ENCODE data around the gene TMEM94.

DNA sequence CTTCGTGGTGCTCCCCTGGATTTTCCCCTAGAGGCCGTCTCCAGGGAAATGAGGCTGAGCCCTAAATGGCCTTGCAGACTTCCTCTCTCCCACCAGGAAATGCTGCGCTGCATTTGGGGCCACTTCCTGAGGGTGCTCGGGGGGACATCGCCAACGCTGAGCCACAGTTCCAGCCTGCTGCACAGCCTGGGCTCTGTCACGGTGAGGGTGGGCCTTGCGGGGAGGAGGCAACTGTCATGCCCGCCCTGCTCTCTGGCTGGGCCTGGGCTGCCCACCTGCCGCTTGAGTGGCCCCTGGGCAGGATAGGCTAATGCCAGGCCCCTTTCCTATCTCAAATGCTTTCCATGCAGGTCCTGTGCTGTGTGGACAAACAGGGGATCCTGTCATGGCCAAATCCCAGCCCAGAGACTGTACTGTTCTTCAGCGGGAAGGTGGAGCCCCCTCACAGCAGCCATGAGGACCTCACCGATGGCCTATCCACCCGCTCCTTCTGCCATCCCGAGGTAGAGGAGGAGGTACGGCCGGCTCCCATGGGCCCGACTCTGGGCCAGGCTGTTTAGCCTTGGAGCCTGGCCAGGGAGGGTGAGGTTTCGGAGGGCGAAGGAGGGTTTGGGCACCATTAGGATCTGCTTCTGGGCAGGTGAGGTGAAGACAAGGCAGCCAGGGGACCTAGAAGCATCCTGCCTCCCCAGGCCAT lies 34.7 kb downstream of the TMEM94 start:
- TF ChIP-seq POLR2A (IDR thresholded peaks at IDR 0.05) (no peak), EP300 (IDR thresholded peaks at IDR 0.05) (no peak)
- TF ChIP-seq, protein P1, sequence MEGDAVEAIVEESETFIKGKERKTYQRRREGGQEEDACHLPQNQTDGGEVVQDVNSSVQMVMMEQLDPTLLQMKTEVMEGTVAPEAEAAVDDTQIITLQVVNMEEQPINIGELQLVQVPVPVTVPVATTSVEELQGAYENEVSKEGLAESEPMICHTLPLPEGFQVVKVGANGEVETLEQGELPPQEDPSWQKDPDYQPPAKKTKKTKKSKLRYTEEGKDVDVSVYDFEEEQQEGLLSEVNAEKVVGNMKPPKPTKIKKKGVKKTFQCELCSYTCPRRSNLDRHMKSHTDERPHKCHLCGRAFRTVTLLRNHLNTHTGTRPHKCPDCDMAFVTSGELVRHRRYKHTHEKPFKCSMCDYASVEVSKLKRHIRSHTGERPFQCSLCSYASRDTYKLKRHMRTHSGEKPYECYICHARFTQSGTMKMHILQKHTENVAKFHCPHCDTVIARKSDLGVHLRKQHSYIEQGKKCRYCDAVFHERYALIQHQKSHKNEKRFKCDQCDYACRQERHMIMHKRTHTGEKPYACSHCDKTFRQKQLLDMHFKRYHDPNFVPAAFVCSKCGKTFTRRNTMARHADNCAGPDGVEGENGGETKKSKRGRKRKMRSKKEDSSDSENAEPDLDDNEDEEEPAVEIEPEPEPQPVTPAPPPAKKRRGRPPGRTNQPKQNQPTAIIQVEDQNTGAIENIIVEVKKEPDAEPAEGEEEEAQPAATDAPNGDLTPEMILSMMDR (IDR thresholded peaks at IDR 0.05), result no peak
